Activated T-helper 1 cell treated with Interleukin-2 at 50 U/mL for 16 hours (primary cell): ENCODE data around the gene HMBS.

Experiments used
- DNase-seq: peaks from one replicate; pipeline ENCODE4 v3.0.0-alpha.2; 2020; ENCODE audit warnings: low read depth

The HMBS gene

DNA sequence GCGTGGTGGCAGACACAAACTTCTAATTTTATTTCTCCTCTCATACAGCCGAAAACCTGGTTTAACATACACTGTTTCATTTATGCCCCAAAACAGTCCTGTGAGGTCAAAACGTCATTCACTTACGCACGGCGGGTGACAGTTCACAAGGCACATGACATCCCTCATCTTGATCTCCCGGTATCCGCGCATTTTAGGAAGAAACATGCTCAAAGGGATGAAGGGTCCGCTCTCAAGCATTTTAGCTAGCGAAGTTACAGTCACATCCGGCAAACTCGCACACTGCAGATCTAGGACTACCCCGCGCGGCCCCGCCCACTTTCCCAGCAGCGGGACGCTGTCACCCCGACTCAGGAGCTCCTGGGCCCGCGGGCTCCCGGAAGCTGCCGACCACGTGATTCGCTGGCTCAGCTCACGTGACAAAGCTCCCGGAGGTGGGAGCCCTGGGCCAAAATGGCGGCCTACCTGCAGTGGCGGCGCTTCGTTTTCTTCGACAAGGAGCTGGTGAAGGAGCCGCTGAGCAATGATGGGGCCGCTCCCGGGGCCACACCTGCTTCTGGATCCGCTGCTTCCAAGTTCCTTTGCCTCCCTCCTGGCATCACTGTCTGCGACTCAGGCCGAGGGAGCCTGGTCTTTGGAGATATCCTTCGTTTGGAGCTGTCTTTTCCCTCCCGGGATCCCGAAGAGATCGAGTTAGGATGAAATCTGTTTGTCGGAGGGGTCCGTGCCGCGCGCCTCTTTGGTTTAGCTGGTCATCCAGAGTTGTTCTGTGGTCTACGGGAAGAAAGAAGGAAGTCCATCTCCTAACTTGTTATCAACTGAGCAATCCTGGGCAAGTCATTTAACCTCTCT is 17.1 kb upstream of the HMBS start, which contains the start of gene VPS11:
Gene VPS11 (plus strand): TSS at position 448 of the 852 bp plus-strand sequence. CDS start 6 bp downstream, at position 454.
- peak; percentile 96 for DNase-seq

DNA sequence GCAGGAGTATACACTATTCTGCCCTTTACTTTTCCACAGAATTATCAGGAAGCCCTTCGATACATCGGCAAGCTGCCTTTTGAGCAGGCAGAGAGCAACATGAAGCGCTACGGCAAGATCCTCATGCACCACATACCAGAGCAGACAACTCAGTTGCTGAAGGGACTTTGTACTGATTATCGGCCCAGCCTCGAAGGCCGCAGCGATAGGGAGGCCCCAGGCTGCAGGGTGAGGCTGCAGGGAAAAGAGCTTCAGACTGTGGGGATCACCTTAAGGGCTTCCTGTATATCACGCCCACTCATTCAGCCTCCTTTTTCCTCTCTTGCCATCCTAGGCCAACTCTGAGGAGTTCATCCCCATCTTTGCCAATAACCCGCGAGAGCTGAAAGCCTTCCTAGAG is 6.8 kb upstream of the HMBS start:
- DNase-seq = no peak

DNA sequence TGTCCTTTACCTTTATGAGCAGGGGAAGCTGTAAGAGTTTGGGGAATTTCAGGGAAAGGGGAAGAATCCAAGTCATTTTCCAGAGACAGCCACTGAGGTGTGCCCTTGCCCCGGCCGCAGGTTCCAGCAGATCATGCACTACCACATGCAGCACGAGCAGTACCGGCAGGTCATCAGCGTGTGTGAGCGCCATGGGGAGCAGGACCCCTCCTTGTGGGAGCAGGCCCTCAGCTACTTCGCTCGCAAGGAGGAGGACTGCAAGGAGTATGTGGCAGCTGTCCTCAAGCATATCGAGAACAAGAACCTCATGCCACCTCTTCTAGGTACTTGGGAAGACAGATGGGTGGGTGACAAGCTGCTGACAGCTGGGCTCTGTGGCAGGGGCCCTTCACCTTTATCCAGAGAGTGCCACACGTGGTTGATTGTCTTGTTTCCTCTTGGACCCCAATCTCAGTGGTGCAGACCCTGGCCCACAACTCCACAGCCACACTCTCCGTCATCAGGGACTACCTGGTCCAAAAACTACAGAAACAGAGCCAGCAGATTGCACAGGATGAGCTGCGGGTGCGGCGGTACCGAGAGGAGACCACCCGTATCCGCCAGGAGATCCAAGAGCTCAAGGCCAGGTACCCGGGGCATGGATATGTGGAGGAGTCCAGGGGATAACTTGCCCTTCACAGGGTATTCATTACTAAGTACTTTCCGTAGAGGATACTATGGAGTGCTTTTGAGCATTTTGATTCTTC is 5.8 kb upstream of the HMBS start:
- no peak for DNase-seq

DNA sequence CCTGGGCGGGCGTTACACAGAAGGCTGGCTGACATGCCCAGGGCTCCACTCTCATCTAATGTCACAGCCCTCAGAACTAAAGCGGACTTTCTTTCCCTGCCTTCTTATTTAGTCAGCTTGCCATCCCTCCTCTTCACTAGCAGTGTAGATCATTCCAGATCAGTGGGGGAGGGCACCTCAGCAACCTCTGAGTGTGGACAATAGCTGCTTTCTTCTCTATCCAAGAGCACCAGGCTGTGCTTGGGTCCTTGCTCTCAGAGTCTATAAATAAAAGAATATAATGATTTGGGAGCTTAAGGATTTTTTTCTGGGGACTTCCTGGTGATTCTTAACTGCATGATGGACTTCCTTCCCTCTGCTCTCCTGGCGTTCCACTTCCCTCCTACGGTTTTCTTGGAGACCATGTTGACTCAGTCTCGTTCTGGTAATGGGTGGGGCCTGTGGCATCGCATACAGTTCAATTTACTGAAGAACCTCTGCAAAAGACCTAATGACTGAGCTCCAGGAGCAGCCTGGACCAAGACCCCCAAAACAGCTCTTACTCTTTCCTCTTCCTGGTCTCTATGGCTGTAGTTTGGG is 2.9 kb upstream of the HMBS start:
- no peak for DNase-seq

DNA sequence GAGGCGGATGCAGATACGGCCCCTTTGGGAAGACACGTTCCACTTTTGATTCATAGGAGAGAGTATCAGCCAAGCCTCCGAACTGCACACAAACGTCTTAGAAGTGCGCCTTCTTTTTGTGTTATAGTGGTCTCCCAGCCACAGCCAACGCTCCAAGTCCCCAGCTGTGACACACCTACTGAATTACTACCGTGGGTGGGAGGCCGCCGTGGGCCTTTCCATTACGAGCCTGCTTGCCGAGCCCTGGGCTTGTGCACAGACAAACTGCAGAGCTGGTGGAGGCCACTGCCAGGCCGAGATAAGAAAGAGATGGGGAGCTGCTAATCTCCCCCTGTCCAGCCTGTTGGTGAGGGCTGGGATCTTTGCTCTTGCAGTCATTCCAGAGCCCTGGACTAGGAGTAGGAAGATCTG is 761 bp downstream of the HMBS start:
- no peak for DNase-seq

DNA sequence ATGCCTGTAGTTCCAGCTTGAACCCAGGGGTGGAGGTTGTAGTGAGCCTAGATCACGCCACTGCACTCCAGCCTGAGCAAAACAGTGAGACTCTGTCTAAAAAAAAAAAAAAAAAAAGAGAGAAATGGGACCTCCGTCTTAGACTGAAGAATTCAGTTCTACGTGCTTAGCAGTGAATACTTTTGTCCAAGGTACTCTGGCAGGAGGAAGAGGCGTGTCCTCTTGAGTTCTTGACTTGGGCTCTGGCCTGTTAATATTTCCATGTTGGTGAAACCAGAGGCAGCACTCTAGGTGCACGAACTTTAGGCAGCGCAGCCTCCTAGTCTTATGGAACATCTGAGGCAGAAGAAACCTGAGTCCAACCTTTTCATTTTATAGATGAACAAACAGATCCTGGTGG is 2.4 kb downstream of the HMBS start:
- no peak for DNase-seq

DNA sequence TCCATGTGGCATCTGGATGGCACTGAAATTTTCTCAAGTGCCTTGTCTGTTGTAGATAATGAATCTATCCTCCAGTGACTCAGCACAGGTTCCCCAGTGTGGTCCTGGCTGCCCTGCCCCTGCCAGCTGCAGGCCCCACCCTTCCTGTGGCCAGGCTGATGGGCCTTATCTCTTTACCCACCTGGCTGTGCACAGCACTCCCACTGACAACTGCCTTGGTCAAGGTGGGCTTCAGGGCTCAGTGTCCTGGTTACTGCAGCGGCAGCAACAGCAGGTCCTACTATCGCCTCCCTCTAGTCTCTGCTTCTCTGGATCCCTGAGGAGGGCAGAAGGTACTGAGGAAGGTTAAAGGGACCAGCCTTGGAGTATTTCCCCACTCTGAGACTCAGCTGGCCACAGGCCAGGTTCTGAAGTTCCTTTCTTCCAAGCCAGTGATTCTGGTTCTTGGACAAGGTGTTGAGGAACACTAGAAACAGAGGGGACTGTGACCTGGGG is 3.1 kb downstream of the HMBS start:
- DNase-seq = no peak

DNA sequence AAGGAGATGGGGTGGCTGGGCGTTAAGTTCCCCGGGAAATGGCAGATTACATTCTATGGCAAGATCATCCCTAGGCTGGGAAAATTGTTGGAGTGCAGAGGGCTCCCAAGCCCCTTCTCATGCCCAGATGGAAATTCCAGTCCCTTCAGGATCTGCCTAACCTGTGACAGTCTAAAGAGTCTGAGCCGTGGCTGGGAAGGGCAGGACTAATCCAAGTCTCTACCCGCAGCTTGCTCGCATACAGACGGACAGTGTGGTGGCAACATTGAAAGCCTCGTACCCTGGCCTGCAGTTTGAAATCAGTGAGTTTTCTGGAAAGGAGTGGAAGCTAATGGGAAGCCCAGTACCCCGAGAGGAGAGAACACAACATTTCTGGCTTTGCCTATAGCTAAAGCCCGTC is 3.7 kb downstream of the HMBS start:
- no peak for DNase-seq

DNA sequence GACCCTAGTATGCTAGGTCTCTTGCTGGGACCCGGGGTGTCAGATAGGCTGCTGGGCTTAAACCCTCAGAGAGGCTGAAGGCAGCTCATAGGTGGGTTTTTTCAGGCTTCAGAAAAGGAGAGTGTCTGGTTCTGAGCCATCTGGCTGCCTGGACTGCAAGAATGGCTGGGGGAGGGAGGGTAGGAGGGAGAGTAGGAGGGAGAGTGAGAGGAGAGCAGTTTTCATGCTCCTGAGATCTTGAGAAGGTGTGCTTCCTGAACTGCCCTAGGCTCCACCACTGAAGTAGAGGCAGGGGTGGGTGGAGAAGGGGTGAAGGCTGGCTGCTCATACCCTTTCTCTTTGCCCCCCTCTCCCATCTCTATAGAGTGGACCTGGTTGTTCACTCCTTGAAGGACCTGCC is 4.6 kb downstream of the HMBS start:
- DNase-seq = no peak

DNA sequence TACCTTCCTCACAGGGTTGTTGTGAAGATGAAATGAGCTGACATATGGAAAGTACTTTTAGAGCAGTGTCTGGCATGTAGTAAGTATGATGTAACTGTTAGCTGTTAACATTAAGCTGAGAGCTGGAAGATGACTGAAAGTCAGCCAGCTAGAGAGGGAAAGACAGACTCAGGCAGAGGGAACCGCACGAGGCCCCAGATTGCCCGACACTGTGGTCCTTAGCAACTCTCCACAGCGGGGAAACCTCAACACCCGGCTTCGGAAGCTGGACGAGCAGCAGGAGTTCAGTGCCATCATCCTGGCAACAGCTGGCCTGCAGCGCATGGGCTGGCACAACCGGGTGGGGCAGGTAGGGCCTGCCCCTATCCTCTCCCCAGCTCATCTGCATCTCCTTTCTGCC is 6.5 kb downstream of the HMBS start:
- DNase-seq = no peak

DNA sequence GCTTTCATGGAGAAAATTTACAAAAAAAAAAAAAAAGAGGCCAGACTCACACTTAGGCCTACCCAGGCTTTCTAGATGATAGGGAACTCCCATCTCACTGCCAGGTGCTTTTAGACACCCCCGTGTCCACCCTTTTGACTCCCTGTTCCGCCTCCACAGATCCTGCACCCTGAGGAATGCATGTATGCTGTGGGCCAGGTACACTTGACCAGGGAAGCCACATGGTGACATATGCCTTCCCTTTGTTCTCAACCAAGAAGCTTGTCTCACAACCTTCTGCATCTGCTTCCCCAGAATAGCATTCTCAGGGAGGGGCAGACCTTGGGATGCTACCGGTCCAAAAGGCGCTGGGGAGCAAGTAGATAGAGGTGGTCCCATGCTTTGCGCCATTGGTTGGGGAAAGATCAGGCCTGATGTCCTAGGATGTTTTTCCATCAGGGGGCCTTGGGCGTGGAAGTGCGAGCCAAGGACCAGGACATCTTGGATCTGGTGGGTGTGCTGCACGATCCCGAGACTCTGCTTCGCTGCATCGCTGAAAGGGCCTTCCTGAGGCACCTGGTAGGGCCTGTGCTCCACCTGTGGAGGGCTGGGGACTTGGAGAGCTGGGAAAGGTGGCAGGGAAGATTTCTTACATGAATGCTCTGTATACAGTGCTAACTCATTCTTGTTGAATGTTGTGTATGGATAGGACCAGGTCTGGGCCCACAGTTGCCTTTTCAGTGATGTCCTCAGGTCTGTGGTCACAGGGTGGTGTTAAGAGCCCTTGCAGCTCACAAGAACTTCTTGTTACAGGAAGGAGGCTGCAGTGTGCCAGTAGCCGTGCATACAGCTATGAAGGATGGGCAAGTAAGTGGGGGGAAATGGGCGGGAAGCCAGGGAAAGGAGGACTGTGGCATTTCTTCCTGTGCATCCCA is 7.5 kb downstream of the HMBS start:
- DNase-seq = no peak

DNA sequence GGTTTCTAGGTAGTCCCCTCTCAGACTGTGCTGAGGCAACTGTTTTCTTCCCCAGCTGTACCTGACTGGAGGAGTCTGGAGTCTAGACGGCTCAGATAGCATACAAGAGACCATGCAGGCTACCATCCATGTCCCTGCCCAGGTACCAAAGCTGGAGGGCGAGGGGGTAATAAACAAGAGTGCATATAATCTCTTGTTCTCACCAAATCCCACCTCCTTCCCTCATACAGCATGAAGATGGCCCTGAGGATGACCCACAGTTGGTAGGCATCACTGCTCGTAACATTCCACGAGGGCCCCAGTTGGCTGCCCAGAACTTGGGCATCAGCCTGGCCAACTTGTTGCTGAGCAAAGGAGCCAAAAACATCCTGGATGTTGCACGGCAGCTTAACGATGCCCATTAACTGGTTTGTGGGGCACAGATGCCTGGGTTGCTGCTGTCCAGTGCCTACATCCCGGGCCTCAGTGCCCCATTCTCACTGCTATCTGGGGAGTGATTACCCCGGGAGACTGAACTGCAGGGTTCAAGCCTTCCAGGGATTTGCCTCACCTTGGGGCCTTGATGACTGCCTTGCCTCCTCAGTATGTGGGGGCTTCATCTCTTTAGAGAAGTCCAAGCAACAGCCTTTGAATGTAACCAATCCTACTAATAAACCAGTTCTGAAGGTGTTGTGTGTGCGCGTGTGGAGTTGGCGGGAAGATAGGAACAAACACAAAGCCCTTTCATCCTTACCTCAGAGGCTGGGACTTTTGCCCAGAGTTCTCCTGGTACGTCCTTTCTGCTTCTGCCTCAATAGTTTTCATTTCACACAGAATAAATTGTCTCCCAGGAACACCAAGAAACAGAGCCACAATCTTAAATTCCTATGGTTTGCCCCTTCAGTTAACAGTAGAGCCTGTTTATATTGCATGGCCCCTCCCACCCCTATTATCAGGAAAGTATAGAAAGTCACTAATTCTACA is 8.5 kb downstream of the HMBS start:
- DNase-seq = no peak

DNA sequence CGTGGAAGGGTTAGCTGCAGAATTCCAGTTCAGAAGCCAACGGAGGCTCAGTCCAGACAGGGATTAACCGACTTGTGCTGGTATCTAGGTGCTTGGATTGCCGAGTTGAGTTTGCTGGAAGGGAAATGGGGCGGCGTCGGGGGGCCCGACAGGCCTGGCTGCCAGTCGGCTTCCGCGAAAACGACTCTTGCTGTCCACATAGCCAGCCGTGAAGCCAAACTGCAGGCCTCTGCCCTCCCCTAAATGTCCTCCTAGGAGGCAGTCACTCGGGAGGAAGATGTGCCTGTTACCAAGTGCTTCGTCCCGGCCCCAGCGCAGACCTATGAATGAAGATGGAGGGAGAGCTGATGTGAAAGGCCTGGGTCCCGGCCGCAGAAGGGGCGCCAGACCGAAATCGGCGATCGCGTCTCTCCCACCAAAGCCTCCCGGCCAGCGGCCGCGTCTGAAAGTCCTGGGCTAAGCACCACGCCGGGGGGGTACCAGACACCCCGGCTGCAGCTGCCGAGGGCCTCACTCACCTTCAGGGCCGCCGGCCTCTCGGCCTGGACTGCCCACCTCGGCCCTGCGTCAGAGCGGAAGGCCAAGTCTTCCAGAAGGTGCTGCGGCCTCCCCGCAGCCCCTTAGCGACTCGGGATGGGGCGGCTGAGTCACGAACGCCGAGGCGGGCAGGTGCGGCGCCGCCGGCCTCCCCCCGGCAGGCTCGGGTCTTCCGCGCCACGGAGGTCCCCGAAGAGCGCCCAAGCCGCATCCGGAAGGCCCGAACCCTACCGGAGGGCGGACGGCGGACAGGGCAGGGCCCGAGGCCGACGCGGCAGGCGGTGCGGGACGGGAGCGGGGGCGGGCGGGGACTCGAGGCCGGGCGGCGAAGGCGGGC is 9.5 kb downstream of the HMBS start:
- DNase-seq = peak; percentile 29

DNA sequence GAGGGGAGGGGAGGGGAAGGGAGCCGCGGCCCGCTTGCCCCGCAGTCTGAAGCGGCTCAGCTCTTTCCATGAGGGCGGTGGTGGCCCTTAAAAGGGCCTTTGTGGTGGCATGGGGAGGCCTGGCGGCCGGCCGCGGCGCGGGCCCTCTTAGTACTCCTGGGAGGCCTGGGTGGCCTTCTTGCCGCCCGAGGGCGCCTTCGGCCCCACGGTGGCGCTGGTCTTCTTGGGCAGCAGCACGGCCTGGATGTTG is 10.1 kb downstream of the HMBS start:
- peak; percentile 47 for DNase-seq

DNA sequence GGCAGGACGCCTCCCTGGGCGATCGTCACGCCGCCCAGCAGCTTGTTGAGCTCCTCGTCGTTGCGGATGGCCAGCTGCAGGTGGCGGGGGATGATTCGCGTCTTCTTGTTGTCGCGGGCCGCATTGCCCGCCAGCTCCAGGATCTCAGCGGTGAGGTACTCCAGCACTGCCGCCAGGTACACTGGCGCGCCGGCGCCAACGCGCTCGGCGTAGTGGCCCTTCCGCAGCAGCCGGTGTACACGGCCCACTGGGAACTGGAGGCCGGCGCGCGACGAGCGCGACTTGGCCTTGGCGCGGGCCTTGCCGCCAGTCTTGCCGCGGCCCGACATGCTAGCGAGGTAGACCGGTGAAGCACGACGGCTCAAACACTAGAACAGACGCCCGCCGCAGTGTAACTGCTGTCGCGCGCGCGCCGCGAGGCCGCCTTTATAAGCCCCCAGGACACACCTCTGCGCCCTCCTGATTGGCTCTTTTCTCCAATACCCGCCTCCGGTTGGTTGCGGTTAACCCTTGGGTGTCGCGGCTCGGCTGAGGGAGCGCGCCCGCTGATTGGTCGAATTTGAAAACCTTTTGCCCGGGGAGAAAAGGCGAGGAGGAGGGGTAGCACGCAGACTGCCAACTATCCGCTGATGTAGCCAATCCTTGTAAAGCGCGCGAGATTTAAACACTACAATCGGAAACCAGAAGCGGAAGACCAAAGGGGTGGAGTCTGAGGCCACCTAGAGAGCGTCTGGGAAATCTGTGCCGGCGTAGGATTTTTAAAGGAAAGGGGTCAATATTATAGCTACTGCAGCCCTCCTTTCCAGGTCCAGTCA is 10.6 kb downstream of the HMBS start:
- peak; percentile 98 for DNase-seq

DNA sequence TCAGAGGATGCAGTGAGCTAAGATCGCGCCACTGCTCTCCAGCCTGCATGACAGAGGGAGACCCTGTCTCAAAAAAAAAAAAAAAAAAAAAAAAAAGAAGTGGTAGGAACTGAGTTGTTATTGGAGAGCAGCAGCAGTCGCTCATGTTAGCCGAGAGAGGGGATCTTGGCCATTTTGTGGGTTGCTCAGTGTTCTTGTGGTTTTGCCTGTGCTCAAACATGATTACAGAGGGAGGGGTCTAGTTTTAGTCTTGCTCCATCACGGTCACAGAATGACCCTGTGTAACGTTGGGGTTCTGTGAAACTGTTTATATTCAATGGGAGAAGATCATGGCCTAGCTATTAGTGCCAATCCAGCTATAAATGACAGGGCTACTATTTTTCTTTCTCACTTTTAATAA is 15.0 kb downstream of the HMBS start:
- no peak for DNase-seq

DNA sequence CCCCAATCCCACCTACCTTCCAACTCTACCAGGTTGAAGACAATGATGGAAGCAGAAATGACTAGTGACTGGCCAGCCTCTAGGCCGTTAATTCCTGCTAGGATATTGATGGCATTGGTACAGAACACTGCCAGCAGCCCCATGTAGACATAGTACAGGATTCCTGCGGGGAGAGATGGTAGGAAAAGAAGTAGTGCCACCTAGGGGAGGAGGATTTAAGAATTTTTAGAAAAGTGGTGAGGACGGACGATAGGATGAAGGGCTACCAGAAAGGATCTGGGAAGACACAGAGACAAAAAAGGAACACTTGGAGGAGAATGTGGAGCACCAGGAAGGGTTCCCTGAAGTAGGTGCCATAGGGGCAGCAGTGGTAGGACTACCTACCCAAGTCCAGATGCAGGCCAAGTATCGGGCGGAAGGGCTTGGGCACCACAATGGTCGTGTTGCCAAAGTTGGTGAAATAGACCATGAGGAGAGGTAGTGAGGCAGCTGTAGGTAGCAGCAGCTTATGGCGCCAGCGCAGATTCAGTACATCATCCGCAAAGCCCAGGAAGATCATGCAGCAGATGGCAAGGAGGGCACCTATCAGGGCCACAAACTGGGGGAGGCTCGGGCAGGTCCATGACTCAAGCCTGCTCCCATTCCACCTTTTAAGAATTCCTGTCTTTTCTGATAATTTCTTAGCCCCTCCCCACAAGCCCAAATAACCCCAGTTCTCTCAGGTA is 15.7 kb downstream of the HMBS start:
- no peak for DNase-seq
